CD4-positive, alpha-beta T cell (primary cell): ENCODE data around the gene SLC29A2. TPM values are rescaled to one million over a fixed set of nuclear protein-coding genes. Genes with fewer than 3 reads are reported as not detected.
A peak's percentile ranks its signal among the peaks of the same experiment; 100 is the strongest.
"Not testable (repeated sequence)": the region's sequence is repeated elsewhere in the genome, so short reads cannot be mapped to it uniquely, and the experiment has no call there.

ENCODE experiments used
- ATAC-seq: fragments of 200-7000 bp; cut with Tn5 transposase; one replicate; pipeline ENCODE4 v1.10.0; 2022; ENCODE audit warnings: mild to moderate bottlenecking; ENCODE audit not compliant: poor library complexity
- CTCF ChIA-PET: fragments of 350-600 bp; sonication (Branson Sonifier 250); formaldehyde crosslinking; loops from one replicate; lab custom pipeline; 2021; ENCODE audit warnings: antibody characterized with exemption, inconsistent platforms; lab: Charles Lee
- POLR2A ChIA-PET: fragments of 350-600 bp; sonication (Branson Sonifier 250); formaldehyde crosslinking; loops from one replicate; lab custom pipeline; 2021; ENCODE audit warnings: antibody characterized with exemption, inconsistent platforms; lab: Charles Lee
- DNase-seq, 14 experiments: peaks; one replicate each; pipeline ENCODE4 v3.0.0-alpha.2; 2013 to 2020; ENCODE audit warnings: mixed read lengths in 2 of 14
- H3K27ac ChIP-seq, 2 donors: one replicate each; pipeline versions ENCODE4 v1.5.1 to v1.7.0; 2013; ENCODE audit warnings: low read length in 2 of 2, low read depth in 1 of 2, mild to moderate bottlenecking in 1 of 2
- H3K27me3 ChIP-seq, 2 experiments: 1 replicate in 1 of 2; 2 replicates in 1 of 2; pipeline versions ENCODE4 v1.6.1 to v1.7.0; 2013; ENCODE audit warnings: low read length in 2 of 2, control low read depth in 1 of 2, mild to moderate bottlenecking in 1 of 2, moderate library complexity in 1 of 2; ENCODE audit not compliant: insufficient read depth in 2 of 2, control insufficient read depth in 1 of 2
- H3K36me3 ChIP-seq: one replicate; pipeline ENCODE4 v1.6.1; 2013; ENCODE audit warnings: low read length, control low read depth; ENCODE audit not compliant: insufficient read depth
- H3K4me1 ChIP-seq: one replicate; pipeline ENCODE4 v1.6.1; 2013; ENCODE audit warnings: low read length, control low read depth; ENCODE audit not compliant: insufficient read depth
- H3K4me3 ChIP-seq: one replicate; pipeline ENCODE4 v1.5.1; 2013; ENCODE audit warnings: mild to moderate bottlenecking, low read length, moderate library complexity
- H3K9me3 ChIP-seq, 2 experiments: 1 replicate in 1 of 2; 2 replicates in 1 of 2; pipeline versions ENCODE4 v1.6.1 to v1.7.0; 2013; ENCODE audit warnings: low read length in 2 of 2, mild to moderate bottlenecking in 2 of 2, control low read depth in 1 of 2, moderate library complexity in 1 of 2; ENCODE audit not compliant: control insufficient read depth in 1 of 2, insufficient read depth in 1 of 2
- H3K27ac Mint-ChIP-seq: one replicate; pipeline ENCODE4 v1.8.0; 2020; ENCODE audit warnings: mixed read lengths
- H3K27me3 Mint-ChIP-seq: one replicate; pipeline ENCODE4 v1.8.0; 2021; ENCODE audit warnings: mixed read lengths
- H3K36me3 Mint-ChIP-seq: one replicate; pipeline ENCODE4 v1.8.0; 2021; ENCODE audit warnings: low read depth, mixed read lengths
- H3K4me1 Mint-ChIP-seq: one replicate; pipeline ENCODE4 v1.8.0; 2021; ENCODE audit warnings: low read depth, mixed read lengths
- H3K4me3 Mint-ChIP-seq: one replicate; pipeline ENCODE4 v1.8.0; 2020; ENCODE audit warnings: mild to moderate bottlenecking, mixed read lengths
- H3K9me3 Mint-ChIP-seq: one replicate; pipeline ENCODE4 v1.8.0; 2020; ENCODE audit warnings: mixed read lengths
- CTCF ChIP-seq: fragments of 200-600 bp; IDR thresholded peaks from one replicate; pipeline ENCODE4 v1.8.0; 2022; ENCODE audit warnings: antibody characterized with exemption, mild to moderate bottlenecking
- intact Hi-C, 2 experiments: fragments of 100-400 bp; cut with DNase I in 1 of 2; cut with micrococcal nuclease in 1 of 2; formaldehyde crosslinking; loops; one replicate each; pipeline versions ENCODE4 v1.15.1 to v1.9.0; 2023 to 2025; cut with DNase I, micrococcal nuclease
- total RNA-seq, 174 experiments: library from RNA in 2 of 174; stranded (reverse) in 2 of 174; gene quantifications; one replicate each; pipeline ENCODE4 v1.2.3 and lab custom pipeline; 2021 to 2026

Gene SLC29A2
- total RNA-seq, 2 experiments from 2014 or later = 9.7 TPM

GRCh38 chr11:66388780-66389386, 17.3 kb upstream of the SLC29A2 start:
- H3K27ac Mint-ChIP-seq = no peak overlapping the region
- H3K4me1 ChIP-seq = peaks cover 7% of the 10 kb centered on the region
- peak; percentile 85 for TF ChIP-seq CTCF
- no peak overlapping the region for H3K4me3 ChIP-seq
- H3K27ac ChIP-seq = no peak overlapping the region
- H3K9me3 ChIP-seq = no peaks in the 10 kb centered on the region
- peaks cover 12% of the 10 kb centered on the region for H3K27me3 Mint-ChIP-seq
- H3K36me3 ChIP-seq = no peaks in the 10 kb centered on the region
- H3K4me1 Mint-ChIP-seq = peaks cover 6% of the 10 kb centered on the region
- ChIA-PET POLR2A (interaction anchor here (1.0 to 1.6 kb wide), 4 partner anchors 17 to 77 kb away, joined by 3 to 14 read pairs (median 6); partner anchors contain the start of genes MRPL11 and SLC29A2), CTCF (interaction anchor here (0.5 to 2.3 kb wide), 14 partner anchors 9 to 567 kb away, joined by 3 to 22 read pairs (median 4); partner anchors contain the start of genes BRMS1, MRPL11 and SLC29A2)
- DNase-seq (peak; percentile 56 to 87 (median 71)), ATAC-seq (peak; percentile 89)
- intact Hi-C loops = loop anchor here (1.0 to 5.0 kb wide), 4 partner anchors 42 to 78 kb away; partner anchors contain the start of genes B4GAT1 (in 2 of the 2) and BRMS1 (in 2 of the 2)
- no peaks in the 10 kb centered on the region for H3K27me3 ChIP-seq
- H3K36me3 Mint-ChIP-seq = no peaks in the 10 kb centered on the region
- no peak overlapping the region for H3K4me3 Mint-ChIP-seq
- H3K9me3 Mint-ChIP-seq = no peaks in the 10 kb centered on the region

GRCh38 chr11:66386171-66387069, 14.9 kb upstream of the SLC29A2 start:
- no peak overlapping the region for H3K4me3 ChIP-seq
- no peaks in the 10 kb centered on the region for H3K9me3 ChIP-seq
- H3K27me3 ChIP-seq = no peaks in the 10 kb centered on the region
- no peaks in the 10 kb centered on the region for H3K36me3 Mint-ChIP-seq
- peak; percentile 76 to 90 (median 82) for DNase-seq
- no peak overlapping the region for H3K27ac Mint-ChIP-seq
- peak; percentile 78 for ATAC-seq
- POLR2A ChIA-PET = interaction anchor here (0.7 to 2.1 kb wide), 12 partner anchors 9 to 230 kb away, joined by 3 to 41 read pairs (median 4); partner anchors contain the start of genes B4GAT1, CD248, DPP3 and RBM14
- no peak overlapping the region for H3K27ac ChIP-seq
- CTCF ChIA-PET = interaction anchor here (0.7 to 2.8 kb wide), 14 partner anchors 10 to 292 kb away, joined by 3 to 22 read pairs (median 6); partner anchors contain the start of genes B4GAT1, BRMS1, MRPL11 and NPAS4
- TF ChIP-seq CTCF = peak; percentile 84
- H3K4me1 ChIP-seq = peaks cover 7% of the 10 kb centered on the region
- intact Hi-C loops = loop anchor here (1.0 to 5.0 kb wide), 4 partner anchors 14 to 59 kb away; partner anchors contain the start of genes B4GAT1 (in 2 of the 2) and BRMS1 (in 2 of the 2)
- peaks cover 6% of the 10 kb centered on the region for H3K4me1 Mint-ChIP-seq
- no peaks in the 10 kb centered on the region for H3K9me3 Mint-ChIP-seq
- H3K4me3 Mint-ChIP-seq = no peak overlapping the region
- H3K36me3 ChIP-seq = no peaks in the 10 kb centered on the region
- peaks cover 10% of the 10 kb centered on the region for H3K27me3 Mint-ChIP-seq

- H3K27me3 Mint-ChIP-seq, H3K27ac Mint-ChIP-seq, H3K9me3 Mint-ChIP-seq, H3K9me3 ChIP-seq, H3K27me3 ChIP-seq, intact Hi-C loops, H3K4me3 Mint-ChIP-seq, H3K27ac ChIP-seq, DNase-seq, H3K36me3 ChIP-seq, H3K4me1 Mint-ChIP-seq, ATAC-seq, H3K4me1 ChIP-seq, H3K4me3 ChIP-seq, H3K36me3 Mint-ChIP-seq: not testable (repeated sequence)
- ChIA-PET CTCF (interaction anchor here (1.0 to 2.8 kb wide), 3 partner anchors 13 to 73 kb away, joined by 3 to 22 read pairs (median 19); partner anchors contain the start of genes MRPL11 and SLC29A2), POLR2A (interaction anchor here (1.1 kb wide), 1 partner anchor 12 kb away, joined by 5 read pairs; the partner anchor contains the start of gene SLC29A2)
These were observed 12.8 kb upstream of the SLC29A2 start for GRCh38 chr11:66384316-66384715.

GRCh38 chr11:66380264-66380663, 8.7 kb upstream of the SLC29A2 start:
- H3K4me1 ChIP-seq, H3K27ac ChIP-seq, H3K9me3 ChIP-seq, H3K4me3 Mint-ChIP-seq, H3K27me3 ChIP-seq, H3K27ac Mint-ChIP-seq, DNase-seq, H3K9me3 Mint-ChIP-seq, POLR2A ChIA-PET, ATAC-seq, H3K27me3 Mint-ChIP-seq, H3K36me3 ChIP-seq, intact Hi-C loops, H3K36me3 Mint-ChIP-seq, H3K4me1 Mint-ChIP-seq, H3K4me3 ChIP-seq: not testable (repeated sequence)
- CTCF ChIA-PET = interaction anchor here (1.6 kb wide), 1 partner anchor 9 kb away, joined by 9 read pairs; no protein-coding TSS in a partner anchor

- DNase-seq, CTCF ChIA-PET, H3K4me3 ChIP-seq, H3K27me3 Mint-ChIP-seq, H3K36me3 Mint-ChIP-seq, H3K27me3 ChIP-seq, H3K4me1 Mint-ChIP-seq, ATAC-seq, H3K9me3 Mint-ChIP-seq, H3K9me3 ChIP-seq, H3K27ac ChIP-seq, H3K27ac Mint-ChIP-seq, H3K36me3 ChIP-seq, intact Hi-C loops, POLR2A ChIA-PET: not testable (repeated sequence)
- peaks cover 16% of the 10 kb centered on the region for H3K4me1 ChIP-seq
- H3K4me3 Mint-ChIP-seq = peak overlapping the region; percentile 51
These were observed 2.2 kb upstream of the SLC29A2 start for GRCh38 chr11:66373690-66374287.
